ENCODE measurements around the gene PRMT2.

- TF ChIP-seq TARDBP (IDR thresholded peaks at IDR 0.05) (no peak), BHLHE40 (IDR thresholded peaks at IDR 0.05; ENCODE audit: borderline replicate concordance) (no peak), SP1 (IDR thresholded peaks at IDR 0.05) (no peak), FOXM1 (IDR thresholded peaks at IDR 0.05; ENCODE audit: borderline replicate concordance) (no peak), FOXA1 (IDR thresholded peaks at IDR 0.05) (no peak)
These were observed 8.4 kb upstream of the PRMT2 start for GRCh38 chr21:46626975-46627501.

Measured in HEK293T (cell line).